Measurements from ENCODE around the gene MAGEF1.

DNA sequence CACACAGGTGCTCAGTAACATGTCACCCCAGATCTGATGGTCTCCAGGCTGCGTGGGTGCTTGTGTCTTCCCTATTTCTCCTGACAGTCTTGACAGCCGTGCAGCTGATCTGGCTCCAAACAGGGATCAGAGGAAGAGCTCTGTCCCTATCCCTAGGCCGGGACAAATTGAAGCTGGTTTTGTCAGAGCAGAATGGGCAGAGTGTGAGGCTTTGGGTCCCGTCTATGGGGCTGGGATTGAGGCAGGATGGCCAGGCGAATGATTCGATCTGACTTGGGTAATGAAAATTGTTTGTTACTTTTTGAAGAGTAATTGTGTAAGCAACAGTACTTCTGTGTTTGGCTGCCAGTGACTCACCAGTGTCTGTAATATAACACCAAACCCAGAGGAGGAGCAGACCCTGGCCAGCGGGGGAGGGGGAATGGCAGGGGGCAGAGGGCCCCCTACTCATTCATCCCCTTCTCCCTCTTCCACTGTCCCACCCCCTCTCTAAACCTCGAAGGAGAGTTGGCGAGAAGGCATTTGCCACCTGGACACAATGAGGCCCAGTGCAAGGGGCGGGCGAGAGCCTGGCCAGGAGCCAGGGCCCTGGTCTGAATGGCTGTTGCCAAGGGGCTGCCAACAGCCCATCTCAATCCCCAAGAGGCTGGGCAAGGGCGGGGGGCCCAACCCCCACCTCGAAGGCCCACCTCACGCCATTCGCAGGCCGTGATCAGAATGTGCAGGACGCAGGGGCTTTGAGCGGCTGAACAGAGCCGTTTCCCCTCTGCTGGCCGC, 4.9 kb upstream of the MAGEF1 start:
- TF ChIP-seq CEBPB (IDR thresholded peaks at IDR 0.05; ENCODE audit: borderline replicate concordance, low read depth, low read length) (no peak), CTCF (CRISPR knock-in tag; IDR thresholded peaks at IDR 0.05) (no peak), JUN (CRISPR knock-in tag; IDR thresholded peaks at IDR 0.05) (no peak), NFRKB (IDR thresholded peaks at IDR 0.05) (no peak), ZMAT5 (CRISPR knock-in tag; IDR thresholded peaks at IDR 0.05; ENCODE audit: borderline replicate concordance, low read depth) (no peak), PHF20 (CRISPR knock-in tag; IDR thresholded peaks at IDR 0.05) (no peak), GZF1 (CRISPR knock-in tag; IDR thresholded peaks at IDR 0.05) (no peak), TGIF2 (CRISPR knock-in tag; IDR thresholded peaks at IDR 0.05) (no peak), RARA (CRISPR knock-in tag; IDR thresholded peaks at IDR 0.05) (no peak), CBX2 (IDR thresholded peaks at IDR 0.05; ENCODE audit: low read depth, low read length) (no peak), CBX2 (CRISPR knock-in tag; IDR thresholded peaks at IDR 0.05; ENCODE audit: low read depth) (no peak), ZFP37 (CRISPR knock-in tag; IDR thresholded peaks at IDR 0.05; ENCODE audit: borderline replicate concordance) (no peak), ZBTB1 (CRISPR knock-in tag; IDR thresholded peaks at IDR 0.05; ENCODE audit: borderline replicate concordance) (no peak), PATZ1 (CRISPR knock-in tag; IDR thresholded peaks at IDR 0.05) (no peak), POLR2AphosphoS5 (IDR thresholded peaks at IDR 0.05; ENCODE audit: low read depth, low read length) (no peak)
